GM18505 (cell line): ENCODE measurements around the gene SEMA3E.

Source experiments
- ATAC-seq: cut with Tn5 transposase; IDR thresholded peaks from one replicate; pipeline ENCODE4 v1.9.1; 2021; ENCODE audit not compliant: unreplicated experiment
- POLR2A ChIP-seq: IDR thresholded peaks from 4 replicates; pipeline ENCODE4 v1.6.1; 2011; ENCODE audit warnings: borderline replicate concordance; ENCODE audit not compliant: insufficient read depth, insufficient read length; ENCODE audit errors: extremely low read depth

SEMA3E gene

DNA sequence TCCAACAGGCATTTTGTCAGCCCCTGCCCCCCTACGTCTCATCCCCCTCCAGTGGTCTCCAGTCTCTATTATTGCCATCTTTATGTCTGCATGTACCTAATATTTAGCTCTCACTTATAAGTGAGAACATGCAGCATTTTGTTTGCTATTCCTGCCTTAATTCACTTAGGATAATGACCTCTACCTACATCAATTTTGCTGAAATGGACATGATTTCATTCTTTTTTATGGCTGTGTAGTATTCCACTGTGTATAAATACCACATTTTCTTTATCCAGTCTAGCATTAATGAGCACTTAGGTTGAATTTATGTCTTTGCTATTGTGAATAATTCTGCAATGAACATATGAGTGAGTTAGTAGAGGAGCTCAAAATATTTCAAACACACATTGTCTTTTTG lies 229.9 kb downstream of the SEMA3E start:
- no peak for ATAC-seq
- TF ChIP-seq POLR2A, result no peak

DNA sequence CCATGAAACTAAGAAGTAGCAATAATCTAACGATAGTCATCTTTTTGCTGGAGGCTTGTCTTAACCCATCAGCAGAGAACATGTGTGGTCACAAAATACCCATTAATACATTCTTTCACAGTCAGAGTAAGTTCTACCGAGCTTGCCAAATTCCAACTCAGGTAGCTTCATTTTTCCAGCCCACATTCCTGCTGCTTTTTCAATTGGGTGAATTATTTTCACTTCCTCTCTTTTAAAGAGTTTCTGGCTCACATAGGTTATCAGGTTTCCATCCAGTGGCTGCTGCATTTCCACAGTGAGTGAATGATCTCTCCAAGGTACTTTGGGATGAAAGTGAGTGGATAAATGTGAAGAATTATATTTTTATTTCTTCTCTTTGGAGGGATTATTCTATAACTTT lies 233.1 kb downstream of the SEMA3E start:
- TF ChIP-seq POLR2A, result no peak
- ATAC-seq, result no peak

DNA sequence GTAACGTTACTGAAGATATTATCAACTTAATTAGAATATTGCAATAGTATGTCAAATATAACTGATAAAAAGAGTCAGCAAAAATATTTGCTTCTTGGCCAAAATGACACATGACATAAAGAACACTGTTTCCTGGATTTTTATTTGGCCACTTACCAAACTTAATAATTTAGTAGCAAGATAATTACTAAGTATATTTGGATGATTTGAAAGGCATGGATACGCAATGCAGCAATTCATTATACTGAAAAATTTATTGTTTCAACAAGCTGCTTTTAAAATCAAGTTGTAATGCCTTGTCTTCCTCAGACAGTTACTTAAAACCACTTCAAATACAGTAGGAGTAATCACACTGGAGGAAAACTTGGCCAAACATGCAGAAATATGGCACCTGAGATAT lies 234.0 kb downstream of the SEMA3E start:
- no peak for TF ChIP-seq POLR2A
- no peak for ATAC-seq

GRCh38 chr7:83413831-83414230 lies 235.1 kb downstream of the SEMA3E start:
- no peak for ATAC-seq
- TF ChIP-seq POLR2A, result no peak

GRCh38 chr7:83413424-83413823 lies 235.5 kb downstream of the SEMA3E start:
- TF ChIP-seq POLR2A, result no peak
- no peak for ATAC-seq

DNA sequence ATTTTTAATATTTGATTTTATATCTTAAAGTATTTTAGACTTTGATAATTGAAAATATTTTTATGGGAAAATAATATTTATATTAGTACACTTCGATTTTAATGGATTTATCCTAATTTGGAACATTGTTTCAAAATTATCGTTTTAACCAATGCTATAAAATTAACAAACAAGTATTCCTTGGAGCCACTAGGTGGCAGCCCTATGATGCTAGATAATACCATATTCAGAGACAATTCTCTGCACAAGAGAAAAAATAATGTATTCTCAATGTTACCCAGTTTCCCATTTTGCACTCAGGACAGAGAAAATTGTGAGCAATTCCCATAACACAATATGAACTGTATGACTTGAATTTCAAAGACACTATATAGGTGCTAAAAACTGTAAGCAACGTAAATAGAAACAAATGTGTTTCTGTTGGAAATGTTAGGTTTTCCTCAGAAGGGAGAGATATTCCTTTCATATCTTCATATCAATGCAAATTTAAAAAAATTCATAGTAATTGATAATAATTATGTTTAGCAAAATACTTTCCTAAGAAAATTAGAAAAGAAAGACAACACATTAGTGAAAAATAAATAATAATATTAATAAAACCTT lies 237.8 kb downstream of the SEMA3E start:
- ATAC-seq, result peak; percentile 76

GRCh38 chr7:83394776-83395175 lies 254.2 kb downstream of the SEMA3E start:
- no peak for ATAC-seq
- no peak for TF ChIP-seq POLR2A

More for the DNA sequence above, 237.8 kb downstream of the SEMA3E start:
- TF ChIP-seq POLR2A, result no peak

DNA sequence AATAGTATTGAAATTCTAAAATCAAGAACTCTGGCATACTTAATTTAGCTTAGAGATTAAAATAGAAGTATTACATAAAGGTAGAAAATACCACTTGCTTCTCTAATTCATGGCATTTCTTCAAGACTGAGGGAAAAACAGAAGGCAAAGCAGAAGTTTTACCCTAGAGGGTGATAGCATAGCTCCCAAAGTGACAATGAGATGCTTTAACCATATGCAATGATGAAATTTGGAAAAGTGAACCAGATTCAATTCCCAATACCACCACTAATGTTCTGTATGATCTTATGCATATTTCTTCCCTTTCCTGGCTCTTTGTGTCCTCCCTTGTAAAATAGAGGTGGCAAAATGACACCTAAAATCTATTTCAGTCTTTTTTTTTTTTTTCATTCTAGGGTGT lies 260.5 kb downstream of the SEMA3E start:
- ATAC-seq, result no peak
- no peak for TF ChIP-seq POLR2A

- ATAC-seq, result no peak
- TF ChIP-seq POLR2A, result no peak
Measured at GRCh38 chr7:83366629-83367028, 282.3 kb downstream of the SEMA3E start.

GRCh38 chr7:83365746-83366145 lies 283.2 kb downstream of the SEMA3E start:
- ATAC-seq, result no peak
- TF ChIP-seq POLR2A, result no peak

DNA sequence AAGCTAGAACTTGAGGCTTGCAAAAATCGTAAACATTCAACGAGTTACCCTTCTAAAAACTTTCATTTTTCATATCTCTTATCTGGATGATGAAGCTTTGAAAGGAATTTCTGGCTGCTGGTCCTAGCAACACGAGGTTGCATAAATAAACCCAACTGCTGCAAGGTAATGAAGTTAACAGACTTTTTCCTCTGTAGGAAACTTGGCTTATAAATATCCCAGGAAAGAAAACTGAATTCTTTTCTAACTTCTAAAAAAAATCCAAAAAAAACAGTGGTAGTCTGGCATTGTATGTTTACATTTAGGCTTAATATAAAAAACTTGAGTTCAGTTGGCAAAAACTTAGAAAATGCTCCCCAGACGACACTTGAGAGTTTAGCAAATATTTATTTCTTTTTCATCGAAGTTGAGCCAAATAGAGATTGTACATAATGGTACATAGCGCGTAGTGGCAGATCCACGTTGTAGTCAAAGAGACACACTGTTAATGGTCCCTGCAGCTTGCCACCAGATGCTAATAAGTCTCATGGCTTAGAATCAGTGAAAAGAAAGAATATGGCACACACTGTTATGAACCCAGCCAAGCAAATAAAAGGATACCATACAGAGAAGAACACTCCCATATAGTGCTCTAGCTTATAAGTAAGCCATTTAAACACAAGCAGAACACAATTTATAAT lies 285.9 kb downstream of the SEMA3E start:
- no peak for TF ChIP-seq POLR2A
- no peak for ATAC-seq

- no peak for ATAC-seq
- no peak for TF ChIP-seq POLR2A
Measured at GRCh38 chr7:83359108-83359507, 289.8 kb downstream of the SEMA3E start.

DNA sequence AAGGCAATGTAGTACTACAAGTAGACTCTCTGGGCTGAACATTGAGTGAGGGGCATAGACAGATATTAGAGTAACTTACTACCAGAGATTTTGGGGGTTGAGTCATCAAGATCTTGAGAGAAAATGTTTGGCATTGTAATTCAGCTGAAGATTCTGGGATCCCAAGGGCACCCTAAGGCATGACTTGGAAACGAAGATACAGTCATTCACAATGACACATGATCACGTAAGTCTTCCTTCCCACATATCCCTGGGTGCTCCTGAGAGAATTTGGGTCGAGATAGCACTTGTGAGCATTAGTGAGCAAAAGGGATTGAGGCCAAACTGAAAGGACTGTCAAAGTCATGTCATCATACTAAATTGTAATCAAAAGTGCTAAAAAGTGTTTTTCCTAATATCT lies 293.8 kb downstream of the SEMA3E start:
- no peak for ATAC-seq
- TF ChIP-seq POLR2A, result no peak

- TF ChIP-seq POLR2A, result no peak
- no peak for ATAC-seq
Measured at GRCh38 chr7:83347945-83348444, 300.9 kb downstream of the SEMA3E start.
